CD4-positive, alpha-beta T cell (primary cell): Measurements from ENCODE around the gene SKIC2. TPM values are rescaled to one million over a fixed set of nuclear protein-coding genes. Genes with fewer than 3 reads are reported as not detected.
"Not testable (repeated sequence)": the region's sequence is repeated elsewhere in the genome, so short reads cannot be mapped to it uniquely, and the experiment has no call there.

Source experiments
- ATAC-seq: fragments of 200-7000 bp; cut with Tn5 transposase; one replicate; pipeline ENCODE4 v1.10.0; 2022; ENCODE audit warnings: mild to moderate bottlenecking; ENCODE audit not compliant: poor library complexity
- CTCF ChIA-PET: fragments of 350-600 bp; sonication (Branson Sonifier 250); formaldehyde crosslinking; loops from one replicate; lab custom pipeline; 2021; ENCODE audit warnings: antibody characterized with exemption, inconsistent platforms; lab: Charles Lee
- POLR2A ChIA-PET: fragments of 350-600 bp; sonication (Branson Sonifier 250); formaldehyde crosslinking; loops from one replicate; lab custom pipeline; 2021; ENCODE audit warnings: antibody characterized with exemption, inconsistent platforms; lab: Charles Lee
- DNase-seq, 14 experiments: peaks; one replicate each; pipeline ENCODE4 v3.0.0-alpha.2; 2013 to 2020; ENCODE audit warnings: mixed read lengths in 2 of 14
- H3K27ac ChIP-seq, 2 donors: one replicate each; pipeline versions ENCODE4 v1.5.1 to v1.7.0; 2013; ENCODE audit warnings: low read length in 2 of 2, low read depth in 1 of 2, mild to moderate bottlenecking in 1 of 2
- H3K27me3 ChIP-seq, 2 experiments: 1 replicate in 1 of 2; 2 replicates in 1 of 2; pipeline versions ENCODE4 v1.6.1 to v1.7.0; 2013; ENCODE audit warnings: low read length in 2 of 2, control low read depth in 1 of 2, mild to moderate bottlenecking in 1 of 2, moderate library complexity in 1 of 2; ENCODE audit not compliant: insufficient read depth in 2 of 2, control insufficient read depth in 1 of 2
- H3K36me3 ChIP-seq: one replicate; pipeline ENCODE4 v1.6.1; 2013; ENCODE audit warnings: low read length, control low read depth; ENCODE audit not compliant: insufficient read depth
- H3K4me1 ChIP-seq: one replicate; pipeline ENCODE4 v1.6.1; 2013; ENCODE audit warnings: low read length, control low read depth; ENCODE audit not compliant: insufficient read depth
- H3K4me3 ChIP-seq: one replicate; pipeline ENCODE4 v1.5.1; 2013; ENCODE audit warnings: mild to moderate bottlenecking, low read length, moderate library complexity
- H3K9me3 ChIP-seq, 2 experiments: 1 replicate in 1 of 2; 2 replicates in 1 of 2; pipeline versions ENCODE4 v1.6.1 to v1.7.0; 2013; ENCODE audit warnings: low read length in 2 of 2, mild to moderate bottlenecking in 2 of 2, control low read depth in 1 of 2, moderate library complexity in 1 of 2; ENCODE audit not compliant: control insufficient read depth in 1 of 2, insufficient read depth in 1 of 2
- H3K27ac Mint-ChIP-seq: one replicate; pipeline ENCODE4 v1.8.0; 2020; ENCODE audit warnings: mixed read lengths
- H3K27me3 Mint-ChIP-seq: one replicate; pipeline ENCODE4 v1.8.0; 2021; ENCODE audit warnings: mixed read lengths
- H3K36me3 Mint-ChIP-seq: one replicate; pipeline ENCODE4 v1.8.0; 2021; ENCODE audit warnings: low read depth, mixed read lengths
- H3K4me1 Mint-ChIP-seq: one replicate; pipeline ENCODE4 v1.8.0; 2021; ENCODE audit warnings: low read depth, mixed read lengths
- H3K4me3 Mint-ChIP-seq: one replicate; pipeline ENCODE4 v1.8.0; 2020; ENCODE audit warnings: mild to moderate bottlenecking, mixed read lengths
- H3K9me3 Mint-ChIP-seq: one replicate; pipeline ENCODE4 v1.8.0; 2020; ENCODE audit warnings: mixed read lengths
- intact Hi-C, 2 experiments: fragments of 100-400 bp; cut with DNase I in 1 of 2; cut with micrococcal nuclease in 1 of 2; formaldehyde crosslinking; loops; one replicate each; pipeline versions ENCODE4 v1.15.1 to v1.9.0; 2023 to 2025; cut with DNase I, micrococcal nuclease
- total RNA-seq, 174 experiments: library from RNA in 2 of 174; stranded (reverse) in 2 of 174; gene quantifications; one replicate each; pipeline ENCODE4 v1.2.3 and lab custom pipeline; 2021 to 2026

Gene SKIC2
- total RNA-seq, 2 experiments from 2014 or later, result 133 to 141 TPM

DNA sequence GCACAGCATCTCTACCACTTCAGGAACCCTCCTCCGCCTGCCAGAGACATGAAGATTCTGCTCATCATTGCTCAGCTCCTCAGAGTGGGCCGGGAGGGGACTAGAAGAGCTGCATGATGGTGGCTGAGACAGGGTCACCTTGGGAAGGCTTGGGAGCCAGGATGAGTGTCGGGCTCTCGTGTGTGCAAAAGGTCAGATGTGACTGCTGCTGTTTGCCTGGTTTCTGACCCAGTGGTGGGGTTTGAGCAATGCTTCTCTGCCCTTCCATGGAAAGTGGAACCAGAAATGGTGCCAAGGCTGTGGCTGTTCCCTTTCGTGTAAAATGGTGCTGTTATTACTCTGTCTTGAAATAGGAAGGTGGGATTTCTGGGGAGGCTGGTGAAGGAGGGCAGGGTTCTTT lies 22.0 kb downstream of the SKIC2 start:
- H3K36me3 Mint-ChIP-seq, POLR2A ChIA-PET, H3K27me3 ChIP-seq, H3K27me3 Mint-ChIP-seq, H3K9me3 Mint-ChIP-seq, ATAC-seq, intact Hi-C loops, H3K9me3 ChIP-seq, H3K36me3 ChIP-seq, H3K27ac ChIP-seq, DNase-seq, H3K4me3 Mint-ChIP-seq, H3K4me3 ChIP-seq, CTCF ChIA-PET, H3K27ac Mint-ChIP-seq: not testable (repeated sequence)
- H3K4me1 ChIP-seq, result peaks cover 15% of the 10 kb centered on the region
- peaks cover 17% of the 10 kb centered on the region for H3K4me1 Mint-ChIP-seq

DNA sequence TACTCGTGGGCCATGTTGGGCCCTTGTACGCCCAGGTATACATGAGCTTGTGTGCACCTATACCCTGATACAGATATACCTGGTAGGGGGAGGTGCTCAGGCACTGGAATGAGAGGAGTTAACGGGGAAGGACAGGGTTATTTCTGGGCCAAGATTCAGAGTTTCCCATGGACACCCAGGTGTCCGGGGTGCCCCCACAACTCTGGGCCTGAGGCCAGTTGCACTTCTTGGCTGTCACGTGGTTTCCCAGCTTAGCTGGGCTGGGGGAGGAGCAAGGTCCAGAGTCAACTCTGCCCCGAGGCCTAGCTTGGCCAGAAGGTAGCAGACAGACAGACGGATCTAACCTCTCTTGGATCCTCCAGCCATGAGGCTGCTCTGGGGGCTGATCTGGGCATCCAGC lies 22.8 kb downstream of the SKIC2 start, which contains the start of gene C4A:
Gene C4A, plus strand, starts transcription at position 314 of the 400 bp plus-strand sequence. Its CDS starts 51 bp downstream, at position 365.
- H3K9me3 ChIP-seq, H3K27ac Mint-ChIP-seq, POLR2A ChIA-PET, H3K9me3 Mint-ChIP-seq, H3K36me3 Mint-ChIP-seq, CTCF ChIA-PET, ATAC-seq, H3K27me3 Mint-ChIP-seq, H3K27me3 ChIP-seq, H3K4me3 ChIP-seq, DNase-seq, H3K4me3 Mint-ChIP-seq, H3K36me3 ChIP-seq, H3K27ac ChIP-seq, intact Hi-C loops: not testable (repeated sequence)
- H3K4me1 Mint-ChIP-seq, result peaks cover 17% of the 10 kb centered on the region
- peaks cover 15% of the 10 kb centered on the region for H3K4me1 ChIP-seq

DNA sequence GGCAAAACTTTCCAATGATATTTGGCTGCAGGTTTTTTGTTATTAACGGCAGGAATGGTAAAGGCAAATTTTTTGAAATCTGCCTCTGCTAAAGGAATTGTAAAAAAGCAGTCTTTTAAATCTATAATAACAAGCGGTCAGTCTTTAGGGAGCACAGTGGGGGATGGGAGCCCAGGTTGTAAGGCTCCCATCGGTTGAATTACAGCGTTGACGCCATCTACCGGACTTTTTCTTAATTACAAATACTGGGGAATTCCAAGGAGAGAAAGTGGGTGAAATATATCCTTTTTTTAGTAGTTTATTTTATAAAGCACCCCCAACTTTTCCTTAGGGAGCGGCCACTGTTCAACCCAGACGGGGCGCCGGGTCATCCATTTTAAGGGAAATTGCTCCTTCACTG lies 30.4 kb downstream of the SKIC2 start:
- intact Hi-C loops, result not testable (repeated sequence)

DNA sequence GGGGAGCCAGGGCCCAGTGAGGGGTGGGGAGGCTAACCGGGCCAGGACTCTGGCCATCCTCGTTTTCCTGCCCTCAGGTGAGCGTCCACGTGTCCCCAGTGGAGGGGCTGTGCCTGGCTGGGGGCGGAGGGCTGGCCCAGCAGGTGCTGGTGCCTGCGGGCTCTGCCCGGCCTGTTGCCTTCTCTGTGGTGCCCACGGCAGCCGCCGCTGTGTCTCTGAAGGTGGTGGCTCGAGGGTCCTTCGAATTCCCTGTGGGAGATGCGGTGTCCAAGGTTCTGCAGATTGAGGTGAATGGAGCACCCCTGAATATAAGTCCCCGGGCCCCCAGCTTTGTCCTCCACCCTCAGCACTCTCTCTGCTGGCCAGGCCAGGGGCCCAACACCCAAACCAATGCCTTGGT lies 35.4 kb downstream of the SKIC2 start:
- H3K4me3 Mint-ChIP-seq, ATAC-seq, H3K27me3 ChIP-seq, H3K9me3 ChIP-seq, intact Hi-C loops, CTCF ChIA-PET, H3K4me1 ChIP-seq, H3K27ac ChIP-seq, H3K36me3 Mint-ChIP-seq, H3K9me3 Mint-ChIP-seq, H3K36me3 ChIP-seq, DNase-seq, H3K27me3 Mint-ChIP-seq, H3K27ac Mint-ChIP-seq, POLR2A ChIA-PET, H3K4me1 Mint-ChIP-seq, H3K4me3 ChIP-seq: not testable (repeated sequence)

More for the DNA sequence above, 30.4 kb downstream of the SKIC2 start:
- H3K9me3 ChIP-seq, H3K4me3 ChIP-seq, DNase-seq, H3K36me3 Mint-ChIP-seq, H3K9me3 Mint-ChIP-seq, H3K27me3 Mint-ChIP-seq, H3K27me3 ChIP-seq, H3K36me3 ChIP-seq, H3K4me1 ChIP-seq, H3K4me1 Mint-ChIP-seq, CTCF ChIA-PET, H3K27ac Mint-ChIP-seq, POLR2A ChIA-PET, H3K4me3 Mint-ChIP-seq, ATAC-seq, H3K27ac ChIP-seq: not testable (repeated sequence)

DNA sequence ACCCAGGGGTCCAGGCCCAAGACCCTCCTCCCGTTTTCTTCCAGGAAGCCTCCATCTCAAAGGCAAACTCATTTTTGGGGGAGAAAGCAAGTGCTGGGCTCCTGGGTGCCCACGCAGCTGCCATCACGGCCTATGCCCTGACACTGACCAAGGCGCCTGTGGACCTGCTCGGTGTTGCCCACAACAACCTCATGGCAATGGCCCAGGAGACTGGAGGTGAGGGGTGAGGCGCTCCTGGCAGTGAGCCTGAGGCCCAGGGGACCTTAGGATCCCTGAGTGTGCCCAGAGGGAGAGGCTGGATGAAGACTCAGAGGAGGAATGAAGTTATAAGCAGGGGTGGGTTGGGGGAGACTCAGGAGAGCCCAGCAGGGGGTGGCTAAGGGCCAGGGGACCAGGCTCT lies 37.4 kb downstream of the SKIC2 start:
- H3K27ac ChIP-seq, CTCF ChIA-PET, POLR2A ChIA-PET, H3K9me3 ChIP-seq, H3K4me3 Mint-ChIP-seq, H3K4me1 Mint-ChIP-seq, H3K36me3 ChIP-seq, DNase-seq, H3K27me3 ChIP-seq, ATAC-seq, H3K27me3 Mint-ChIP-seq, H3K27ac Mint-ChIP-seq, H3K4me1 ChIP-seq, intact Hi-C loops, H3K36me3 Mint-ChIP-seq, H3K9me3 Mint-ChIP-seq, H3K4me3 ChIP-seq: not testable (repeated sequence)

DNA sequence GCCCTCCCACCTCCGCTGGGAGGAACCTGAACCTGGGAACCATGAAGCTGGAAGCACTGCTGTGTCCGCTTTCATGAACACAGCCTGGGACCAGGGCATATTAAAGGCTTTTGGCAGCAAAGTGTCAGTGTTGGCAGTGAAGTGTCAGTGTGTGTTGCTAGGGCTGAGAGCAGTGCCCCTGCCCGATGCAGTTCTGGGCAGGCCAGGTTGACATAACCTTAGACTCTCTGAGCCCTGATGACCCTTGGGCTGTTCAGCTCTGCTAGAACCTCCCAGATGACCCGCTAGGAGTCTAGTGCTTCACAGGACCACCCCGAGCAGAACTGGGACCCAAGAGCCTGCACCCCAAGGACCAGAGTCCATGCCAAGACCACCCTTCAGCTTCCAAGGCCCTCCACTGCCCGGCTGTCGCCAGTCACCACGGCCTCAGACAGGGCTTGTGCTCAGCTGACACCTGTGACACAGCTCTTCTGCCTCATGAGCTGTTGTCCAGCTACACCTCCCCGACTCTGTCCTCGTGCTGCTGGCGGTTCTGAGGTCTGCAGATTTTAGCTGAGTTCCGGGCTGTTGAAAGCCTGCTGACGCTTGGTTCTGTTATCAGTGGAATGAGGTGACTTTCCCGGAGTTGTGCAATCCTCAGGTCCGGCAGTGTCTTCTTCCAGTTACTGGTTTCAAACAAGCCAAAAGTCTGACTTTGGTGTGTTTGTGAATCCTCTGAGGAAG lies 43.7 kb downstream of the SKIC2 start:
- intact Hi-C loops, H3K9me3 ChIP-seq, H3K9me3 Mint-ChIP-seq, CTCF ChIA-PET, H3K27me3 ChIP-seq, H3K36me3 Mint-ChIP-seq, H3K4me3 Mint-ChIP-seq, H3K4me3 ChIP-seq, ATAC-seq, H3K27ac Mint-ChIP-seq, H3K4me1 ChIP-seq, DNase-seq, H3K4me1 Mint-ChIP-seq, POLR2A ChIA-PET, H3K27me3 Mint-ChIP-seq, H3K27ac ChIP-seq, H3K36me3 ChIP-seq: not testable (repeated sequence)

DNA sequence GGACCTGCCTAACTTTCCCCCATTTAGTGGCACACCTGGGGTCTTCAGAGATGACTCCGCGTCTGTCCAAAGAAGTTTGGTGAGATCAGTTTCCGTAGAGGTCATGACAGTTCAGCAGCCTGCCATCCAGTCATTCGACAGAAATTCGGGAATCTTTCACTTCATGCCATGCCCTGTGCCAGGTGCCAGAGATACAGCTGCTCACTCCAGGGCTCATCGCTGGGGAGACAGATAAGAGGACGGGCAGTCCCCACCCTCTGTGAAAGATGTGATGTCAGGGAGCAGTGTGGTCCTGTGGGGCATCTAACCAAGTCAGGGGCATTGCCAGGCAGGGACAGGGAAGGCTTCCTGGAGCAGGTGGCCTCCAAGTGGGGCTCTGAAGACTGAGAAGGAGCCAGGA lies 44.3 kb downstream of the SKIC2 start:
- intact Hi-C loops, CTCF ChIA-PET: not testable (repeated sequence)

More for the DNA sequence above, 44.3 kb downstream of the SKIC2 start:
- POLR2A ChIA-PET, H3K27ac Mint-ChIP-seq, ATAC-seq, H3K4me1 ChIP-seq, H3K4me3 Mint-ChIP-seq, H3K9me3 Mint-ChIP-seq, H3K27me3 ChIP-seq, H3K4me1 Mint-ChIP-seq, H3K27me3 Mint-ChIP-seq, DNase-seq, H3K36me3 Mint-ChIP-seq, H3K4me3 ChIP-seq, H3K27ac ChIP-seq, H3K36me3 ChIP-seq, H3K9me3 ChIP-seq: not testable (repeated sequence)
